Left colon (tissue), 2 donors: ENCODE data around the gene ZNF787. TPM values are rescaled to one million over a fixed set of nuclear protein-coding genes. Genes with fewer than 3 reads are reported as not detected.

Experiments
- ATAC-seq: fragments of 200-7000 bp; cut with Tn5 transposase; one replicate; pipeline ENCODE4 v1.9.1; 2020; ENCODE audit warnings: mild to moderate bottlenecking, moderate library complexity
- DNase-seq, 2 donors: peaks; one replicate each; pipeline ENCODE4 v3.0.0-alpha.2; 2020
- intact Hi-C, 2 donors: fragments of 100-400 bp; cut with DNase I in 1 of 2; cut with micrococcal nuclease in 1 of 2; formaldehyde crosslinking; loops; one replicate each; pipeline versions ENCODE4 v1.11.2 to v1.14.0; 2022; cut with DNase I, micrococcal nuclease
- total RNA-seq, 2 donors: library from RNA; stranded (reverse); fragmentation: NEBNext Ultra II Directional; extraction: Animal tissue kit (Norgen Biotek cat#: 25700); gene quantifications; one replicate each; pipeline ENCODE4 v1.2.1, GENCODE V29; 2021
- donor health status: DM: no; HTN: no; CAD: no.
- donor health status: DM: yes; HTN: yes; CAD: no.

Gene ZNF787
- total RNA-seq, 2 donors from 2014 or later, result 56.6 to 59.9 TPM

DNA sequence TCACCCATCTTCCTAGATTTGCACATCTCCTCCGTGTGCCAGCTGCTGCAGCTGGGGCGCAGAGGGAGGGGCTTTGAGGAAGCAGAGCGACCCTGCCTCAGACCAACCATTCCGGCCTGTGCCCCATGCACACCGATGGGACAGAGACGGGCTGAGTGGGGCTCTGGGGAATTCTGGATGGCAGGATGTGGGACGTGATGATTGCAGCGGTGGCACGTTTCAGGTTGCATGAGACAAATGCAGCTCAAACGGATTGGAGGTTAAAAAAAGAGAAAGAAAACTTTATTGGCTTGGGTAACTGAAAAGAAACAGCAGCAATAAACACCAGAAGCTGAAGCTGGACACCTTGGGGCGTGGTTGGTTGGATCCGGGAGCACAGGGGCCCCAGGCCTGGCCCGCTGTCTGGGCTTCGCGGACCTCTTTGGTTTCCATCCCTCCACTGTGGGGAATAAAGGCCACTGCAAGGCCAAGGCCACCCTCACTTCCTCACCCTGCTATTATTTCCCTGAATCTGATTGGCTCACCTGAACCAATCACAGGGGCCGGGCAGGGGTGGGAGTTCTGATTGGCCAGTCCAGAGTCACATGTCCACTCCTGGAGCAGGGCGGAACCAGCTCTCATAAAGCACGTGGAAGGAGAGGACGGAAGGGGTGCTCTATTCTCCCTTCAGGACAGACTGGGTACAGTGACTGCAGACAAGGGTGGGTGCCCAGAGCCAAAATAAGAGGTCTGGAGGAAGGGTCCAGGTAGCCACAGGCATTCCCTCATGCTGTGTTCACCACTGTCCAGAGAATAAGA is 6.1 kb upstream of the ZNF787 start:
- intact Hi-C loops, result no loop called here
- ATAC-seq (peak; percentile 67), DNase-seq (no peak)

DNA sequence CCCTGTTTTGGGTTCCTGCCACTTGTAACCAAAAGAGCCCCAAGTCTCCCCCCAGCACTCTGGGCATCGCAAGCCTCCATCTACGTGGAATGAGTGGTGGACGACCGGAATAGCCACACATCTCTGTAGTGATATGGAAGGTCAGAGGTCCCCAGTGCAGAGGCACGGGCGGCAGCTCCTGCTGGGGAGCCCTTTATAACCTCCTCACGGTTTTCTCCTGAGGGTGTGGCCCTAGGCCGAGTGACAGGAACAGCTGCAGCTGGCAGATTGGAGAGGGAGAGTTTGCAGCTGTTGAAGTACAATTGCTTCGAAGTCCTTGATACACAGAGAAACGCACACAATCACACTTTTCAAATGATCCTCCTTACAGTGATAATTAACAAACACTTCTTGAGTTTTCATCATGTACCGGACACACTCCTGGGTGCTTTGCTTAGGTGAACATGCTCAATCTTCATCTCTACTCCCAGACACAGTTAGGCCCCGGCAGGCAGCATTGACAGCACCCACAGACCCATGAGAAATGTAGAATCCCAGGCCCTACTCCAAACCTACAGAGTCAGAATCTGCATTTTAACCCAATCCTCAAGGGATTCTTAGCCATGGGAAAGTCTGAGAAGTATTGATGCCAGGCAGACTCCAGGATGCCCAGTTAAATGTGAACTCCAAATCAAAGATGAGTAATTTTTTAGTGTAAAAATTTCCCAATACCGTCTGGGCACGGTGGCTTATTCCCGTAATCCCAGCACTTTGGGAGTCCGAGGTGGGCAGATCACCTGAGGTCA is 4.9 kb upstream of the ZNF787 start:
- DNase-seq (peak; percentile 59 to 72), ATAC-seq (peak; percentile 38)
- intact Hi-C loops, result no loop called here

- ATAC-seq (no peak), DNase-seq (no peak)
- intact Hi-C loops, result no loop called here
Measured at GRCh38 chr19:56124578-56124977, 3.5 kb upstream of the ZNF787 start.

- ATAC-seq (no peak), DNase-seq (no peak)
- intact Hi-C loops, result no loop called here
Measured at GRCh38 chr19:56123266-56123891, 2.3 kb upstream of the ZNF787 start.

DNA sequence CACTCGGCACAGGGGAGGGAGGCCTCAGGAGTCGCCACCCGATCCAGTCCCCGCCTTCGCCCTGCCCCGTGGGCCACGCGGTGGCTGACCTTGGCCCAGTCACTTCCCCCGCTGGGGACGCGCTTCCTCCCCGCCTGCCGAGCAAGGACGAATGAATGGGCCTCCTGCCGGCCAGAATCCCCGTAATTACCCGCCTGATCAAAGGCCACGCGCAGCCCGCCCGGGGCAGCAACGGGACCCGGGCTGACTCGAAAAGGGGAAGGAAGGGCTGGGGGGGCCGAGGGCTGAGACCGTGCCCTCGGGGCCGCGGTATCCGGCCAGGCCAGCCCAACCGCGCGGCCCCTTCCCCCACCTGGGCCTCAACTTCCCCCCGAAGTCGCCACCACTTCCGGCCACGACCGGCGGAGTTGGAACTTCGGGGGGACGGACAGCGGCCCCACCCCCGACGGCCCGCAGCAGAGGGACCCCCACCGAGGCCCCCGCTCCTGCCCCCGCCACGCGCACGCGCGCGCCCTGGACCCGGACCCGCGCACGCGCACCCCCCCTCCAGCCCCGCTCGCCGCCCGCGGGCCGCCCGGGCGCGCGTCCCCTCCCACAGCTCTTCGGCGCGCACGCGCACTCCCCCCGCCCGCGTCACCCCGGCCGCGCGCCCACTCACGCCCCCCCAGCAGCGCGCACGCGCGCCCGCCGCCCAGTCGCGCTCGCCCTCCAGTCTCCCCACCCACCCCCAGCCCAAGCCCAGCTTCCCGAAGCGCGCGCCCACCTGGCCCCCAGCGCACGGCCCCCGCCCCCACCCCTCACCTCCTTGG is 520 bp downstream of the ZNF787 start:
- ATAC-seq (peak; percentile 69), DNase-seq (peak; percentile 89 to 91)
- intact Hi-C loops, result no loop called here

- no peak for ATAC-seq
- intact Hi-C loops, result no loop called here
- DNase-seq, result no peak
Measured at GRCh38 chr19:56120002-56120370, 1.1 kb downstream of the ZNF787 start.

DNA sequence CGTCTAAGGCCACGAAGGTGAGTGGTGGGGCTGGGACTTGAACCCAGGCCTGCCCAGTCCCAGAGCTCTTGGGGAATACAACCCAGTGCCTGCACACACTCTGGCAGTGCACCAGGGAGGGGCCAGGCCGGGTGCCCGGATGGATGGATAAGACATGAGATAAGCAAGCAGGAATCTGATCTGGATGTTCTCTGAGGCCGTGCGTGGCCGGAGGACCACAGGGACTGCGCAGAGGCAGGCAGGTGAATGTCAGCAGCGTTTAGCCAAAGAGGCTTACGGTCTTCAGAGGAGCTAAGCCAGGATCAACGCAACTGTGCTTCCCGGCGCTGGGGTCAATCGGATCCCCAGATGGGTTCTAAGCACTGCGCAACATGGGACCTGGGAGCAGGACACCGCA is 1.5 kb downstream of the ZNF787 start:
- DNase-seq (peak; percentile 71 to 73), ATAC-seq (peak; percentile 20)
- intact Hi-C loops, result no loop called here

- intact Hi-C loops, result no loop called here
- DNase-seq (no peak), ATAC-seq (no peak)
Measured at GRCh38 chr19:56118666-56119581, 2.2 kb downstream of the ZNF787 start.

- intact Hi-C loops, result no loop called here
- DNase-seq, result no peak
- no peak for ATAC-seq
Measured at GRCh38 chr19:56117889-56118288, 3.2 kb downstream of the ZNF787 start.

DNA sequence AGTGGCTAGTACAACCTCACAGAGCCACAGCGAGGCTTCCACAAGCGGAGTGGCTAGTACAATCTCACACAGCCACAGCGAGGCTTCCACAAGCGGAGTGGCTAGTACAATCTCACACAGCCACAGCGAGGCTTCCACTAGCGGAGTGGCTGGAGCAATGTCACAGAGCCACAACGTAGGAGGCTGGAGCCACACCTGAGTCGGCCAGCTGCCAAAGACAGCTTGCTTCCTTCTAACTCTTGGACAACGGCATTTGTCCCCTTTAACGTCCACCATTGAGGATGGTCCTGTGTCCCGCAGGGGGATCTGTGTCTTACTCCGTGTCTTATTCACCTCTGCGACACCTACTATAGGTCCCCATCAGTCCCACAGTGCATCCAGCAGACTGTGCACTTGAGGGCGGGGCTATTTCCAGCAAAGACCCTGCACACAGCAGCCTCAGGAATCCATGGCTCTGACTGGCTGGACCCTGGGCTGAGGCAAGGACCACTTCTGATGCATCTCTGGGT is 3.7 kb downstream of the ZNF787 start:
- no peak for ATAC-seq
- intact Hi-C loops, result no loop called here
- peak in 1 of 2 donors; percentile 65 for DNase-seq

- DNase-seq (no peak), ATAC-seq (no peak)
- intact Hi-C loops, result no loop called here
Measured at GRCh38 chr19:56116606-56117005, 4.5 kb downstream of the ZNF787 start.

- intact Hi-C loops, result no loop called here
- ATAC-seq (no peak), DNase-seq (no peak)
Measured at GRCh38 chr19:56115490-56115889, 5.6 kb downstream of the ZNF787 start.

DNA sequence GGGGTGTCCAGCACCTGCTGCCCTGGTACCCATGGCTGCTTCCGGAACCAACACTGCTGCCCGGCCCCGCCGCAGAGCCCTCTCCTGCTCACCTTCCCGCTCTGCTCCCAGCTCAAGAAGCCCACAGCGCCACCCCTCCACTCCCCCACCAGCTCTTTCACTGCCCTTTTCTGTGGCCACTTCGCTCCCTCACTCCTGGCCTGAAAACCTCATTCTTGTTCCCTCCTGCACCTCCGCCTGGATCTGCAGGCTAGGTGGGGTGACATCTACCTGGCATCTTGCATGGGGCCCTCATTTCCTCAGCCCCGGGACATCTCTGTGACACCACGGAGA is 6.4 kb downstream of the ZNF787 start:
- intact Hi-C loops, result no loop called here
- no peak for ATAC-seq
- DNase-seq, result no peak

DNA sequence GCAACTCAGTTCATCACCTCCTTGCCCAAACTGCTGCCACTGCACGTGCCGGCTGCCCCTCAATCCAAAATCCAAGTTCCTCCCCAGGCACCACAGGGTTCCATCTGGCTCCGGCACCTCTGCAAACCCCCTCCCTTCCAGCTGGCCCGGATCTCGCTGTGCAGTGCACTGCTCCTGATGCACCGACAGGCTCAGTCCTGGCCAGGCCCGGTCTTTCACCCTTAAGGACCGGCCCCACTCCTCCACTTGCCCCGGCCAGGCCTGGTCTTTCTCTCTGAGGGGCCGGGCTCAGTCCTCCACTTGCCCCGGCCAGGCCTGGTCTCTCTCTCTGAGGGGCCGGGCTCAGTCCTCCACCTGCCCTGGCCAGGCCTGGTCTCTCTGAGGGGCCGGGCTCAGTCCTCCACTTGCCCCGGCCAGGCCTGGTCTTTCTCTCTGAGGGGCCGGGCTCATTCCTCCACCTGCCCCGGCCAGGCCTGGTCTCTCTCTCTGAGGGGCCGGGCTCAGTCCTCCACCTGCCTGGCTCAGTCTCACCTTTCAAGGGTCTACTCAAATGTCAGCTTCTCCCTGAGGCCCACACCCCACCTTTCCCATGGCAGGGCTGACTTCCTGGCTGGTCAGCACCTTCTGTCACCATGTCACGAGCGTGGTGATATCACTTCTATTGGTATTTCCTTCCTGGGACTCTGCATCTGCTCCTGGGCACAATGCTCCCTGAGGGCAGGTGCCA is 6.9 kb downstream of the ZNF787 start:
- DNase-seq, result no peak
- ATAC-seq, result no peak
- intact Hi-C loops, result no loop called here

DNA sequence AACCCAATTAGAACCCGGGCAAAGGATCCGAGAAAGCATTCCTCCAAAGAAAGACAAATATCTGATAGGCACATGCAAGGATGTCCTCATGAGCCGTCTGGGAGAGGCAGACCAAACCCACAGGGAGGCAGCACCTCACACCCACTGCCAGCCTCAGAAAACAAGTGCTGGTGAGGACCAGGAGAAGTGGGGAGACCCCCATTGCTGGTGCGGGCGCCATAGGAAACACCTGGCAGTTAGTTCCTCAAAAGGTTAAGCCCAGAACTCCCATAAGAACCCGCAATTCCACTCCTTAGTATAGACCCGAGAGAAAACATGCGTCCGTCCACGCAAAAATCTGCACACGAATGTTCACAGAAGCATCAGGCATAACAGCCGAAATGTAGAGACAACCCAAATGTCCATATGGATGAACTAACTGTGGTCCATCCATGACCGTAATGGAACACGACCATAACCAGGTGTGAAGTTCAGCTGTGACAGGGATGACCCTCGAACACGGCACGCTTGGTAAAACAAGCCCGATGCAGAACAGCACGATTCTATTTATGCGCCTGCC is 7.9 kb downstream of the ZNF787 start:
- DNase-seq (no peak), ATAC-seq (no peak)
- intact Hi-C loops, result no loop called here

DNA sequence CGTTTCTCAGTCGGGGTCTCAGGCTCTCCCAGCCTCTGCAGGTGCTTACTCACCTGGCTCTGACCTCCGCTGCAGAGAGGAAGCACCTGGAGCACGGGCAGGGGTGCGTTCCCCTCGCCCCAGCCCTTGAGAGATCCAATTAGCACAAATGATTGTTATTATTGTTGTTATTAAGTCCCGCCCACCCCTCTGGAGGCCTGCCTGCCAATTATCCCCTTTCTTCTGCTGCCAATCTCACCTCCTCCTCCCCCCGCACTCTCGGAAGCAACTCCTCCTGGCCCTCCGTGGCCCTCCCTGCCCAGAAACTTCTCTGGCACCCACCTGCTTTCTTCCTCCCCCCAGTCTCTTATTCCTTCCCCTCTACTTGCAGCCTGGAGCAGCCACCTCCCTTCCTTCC is 8.8 kb downstream of the ZNF787 start:
- no peak for DNase-seq
- intact Hi-C loops, result no loop called here
- no peak for ATAC-seq
